ENCODE data around the gene EVA1A.

Gene EVA1A

GRCh38 chr2:75589391-75590105 is 28.8 kb upstream of the EVA1A start:
- no peak for DNase-seq

GRCh38 chr2:75587954-75588587 is 27.3 kb upstream of the EVA1A start:
- DNase-seq: peak; percentile 2

- no peak for DNase-seq
Measured at GRCh38 chr2:75586971-75587370, 26.2 kb upstream of the EVA1A start.

GRCh38 chr2:75582840-75583239 is 22.1 kb upstream of the EVA1A start:
- DNase-seq: no peak

- no peak for DNase-seq
Measured at GRCh38 chr2:75580606-75581005, 19.9 kb upstream of the EVA1A start.

GRCh38 chr2:75580156-75580555 is 19.4 kb upstream of the EVA1A start:
- DNase-seq: no peak

GRCh38 chr2:75579186-75579585 is 18.4 kb upstream of the EVA1A start:
- no peak for DNase-seq

- no peak for DNase-seq
Measured at GRCh38 chr2:75577280-75577679, 16.5 kb upstream of the EVA1A start.

GRCh38 chr2:75574106-75574505 is 13.4 kb upstream of the EVA1A start:
- no peak for DNase-seq

- DNase-seq: no peak
Measured at GRCh38 chr2:75573145-75573878, 12.6 kb upstream of the EVA1A start.

- no peak for DNase-seq
Measured at GRCh38 chr2:75571730-75572430, 11.1 kb upstream of the EVA1A start.

- DNase-seq: no peak
Measured at GRCh38 chr2:75570948-75571729, 10.4 kb upstream of the EVA1A start.

- no peak for DNase-seq
Measured at GRCh38 chr2:75570024-75570947, 9.5 kb upstream of the EVA1A start.

- DNase-seq: no peak
Measured at GRCh38 chr2:75569546-75569945, 8.8 kb upstream of the EVA1A start.

- DNase-seq: no peak
Measured at GRCh38 chr2:75568174-75568573, 7.4 kb upstream of the EVA1A start.

- DNase-seq: no peak
Measured at GRCh38 chr2:75565472-75566462, 5.0 kb upstream of the EVA1A start.

- no peak for DNase-seq
Measured at GRCh38 chr2:75564713-75565359, 4.1 kb upstream of the EVA1A start.

GRCh38 chr2:75564026-75564688 is 3.4 kb upstream of the EVA1A start:
- DNase-seq: no peak

- DNase-seq: no peak
Measured at GRCh38 chr2:75563591-75563990, 2.9 kb upstream of the EVA1A start.
